Measurements from ENCODE around the gene TMEM260.
"Not testable (repeated sequence)": the region's sequence is repeated elsewhere in the genome, so short reads cannot be mapped to it uniquely, and the experiment has no call there.

The TMEM260 gene

GRCh38 chr14:56603648-56604047 is 24.1 kb downstream of the TMEM260 start:
- no peak for DNase-seq

- DNase-seq = no peak
Observed at GRCh38 chr14:56608689-56609088, 29.1 kb downstream of the TMEM260 start.

GRCh38 chr14:56611663-56612062 is 32.1 kb downstream of the TMEM260 start:
- not testable (repeated sequence) for DNase-seq

GRCh38 chr14:56617084-56617483 is 37.5 kb downstream of the TMEM260 start:
- DNase-seq = no peak

GRCh38 chr14:56630707-56631106 is 51.1 kb downstream of the TMEM260 start:
- DNase-seq = no peak

- no peak for DNase-seq
Observed at GRCh38 chr14:56632195-56632594, 52.6 kb downstream of the TMEM260 start.

GRCh38 chr14:56633544-56633943 is 53.9 kb downstream of the TMEM260 start:
- DNase-seq = no peak

- no peak for DNase-seq
Observed at GRCh38 chr14:56635041-56635440, 55.4 kb downstream of the TMEM260 start.

GRCh38 chr14:56647493-56647892 is 67.9 kb downstream of the TMEM260 start:
- no peak for DNase-seq

GRCh38 chr14:56648508-56649301 is 69.1 kb downstream of the TMEM260 start:
- no peak for DNase-seq

GRCh38 chr14:56649382-56649781 is 69.8 kb downstream of the TMEM260 start:
- DNase-seq = no peak

GRCh38 chr14:56650048-56650447 is 70.5 kb downstream of the TMEM260 start:
- DNase-seq = no peak

- DNase-seq = no peak
Observed at GRCh38 chr14:56650979-56651378, 71.4 kb downstream of the TMEM260 start.

- DNase-seq = no peak
Observed at GRCh38 chr14:56657604-56658003, 78.0 kb downstream of the TMEM260 start.

GRCh38 chr14:56659378-56659777 is 79.8 kb downstream of the TMEM260 start:
- no peak for DNase-seq

- DNase-seq = peak; percentile 3 to 19 (median 17)
Observed at GRCh38 chr14:56659964-56660551, 80.5 kb downstream of the TMEM260 start.

- no peak for DNase-seq
Observed at GRCh38 chr14:56660677-56661389, 81.2 kb downstream of the TMEM260 start.

GRCh38 chr14:56661478-56661877 is 81.9 kb downstream of the TMEM260 start:
- DNase-seq = no peak

- DNase-seq = no peak
Observed at GRCh38 chr14:56664811-56665421, 85.3 kb downstream of the TMEM260 start.

GRCh38 chr14:56666294-56666693 is 86.7 kb downstream of the TMEM260 start:
- DNase-seq = no peak

GRCh38 chr14:56666716-56667115 is 87.1 kb downstream of the TMEM260 start:
- DNase-seq = no peak

GRCh38 chr14:56667290-56667689 is 87.7 kb downstream of the TMEM260 start:
- DNase-seq = not testable (repeated sequence)

- DNase-seq = no peak
Observed at GRCh38 chr14:56676042-56676441, 96.4 kb downstream of the TMEM260 start.
